ENCODE measurements around the gene ZFYVE28.

The ZFYVE28 gene

GRCh38 chr4:2333356-2333841, 85.0 kb downstream of the ZFYVE28 start:
- TF ChIP-seq REST (IDR thresholded peaks at IDR 0.05; ENCODE audit: insufficient read depth in 1 of 2, low read depth in 2 of 2, low read length in 2 of 2) (no peak), POLR2AphosphoS5 (IDR thresholded peaks at IDR 0.05; ENCODE audit: low read depth, low read length) (no peak)

- TF ChIP-seq REST (IDR thresholded peaks at IDR 0.05; ENCODE audit: insufficient read depth in 1 of 2, low read depth in 2 of 2, low read length in 2 of 2) (no peak), SIN3A (IDR thresholded peaks at IDR 0.05; ENCODE audit: borderline replicate concordance, insufficient read depth, low read length) (no peak), TAF1 (IDR thresholded peaks at IDR 0.05; ENCODE audit: borderline replicate concordance, insufficient read depth, low read length) (no peak), POLR2AphosphoS5 (IDR thresholded peaks at IDR 0.05; ENCODE audit: low read depth, low read length) (no peak), FOXP2 (optimal IDR thresholded peaks at IDR 0.05; ENCODE audit: borderline replicate concordance, extremely low read depth, extremely low read length, insufficient read depth) (no peak)
Measured at GRCh38 chr4:2332976-2333319, 85.5 kb downstream of the ZFYVE28 start.

- TF ChIP-seq TAF1 (IDR thresholded peaks at IDR 0.05; ENCODE audit: borderline replicate concordance, insufficient read depth, low read length), result no peak
- no peak for TF ChIP-seq REST (IDR thresholded peaks at IDR 0.05; ENCODE audit: insufficient read depth in 1 of 2, low read depth in 2 of 2, low read length in 2 of 2)
- TF ChIP-seq POLR2AphosphoS5 (IDR thresholded peaks at IDR 0.05; ENCODE audit: low read depth, low read length), result no peak
- TF ChIP-seq SIN3A (IDR thresholded peaks at IDR 0.05; ENCODE audit: borderline replicate concordance, insufficient read depth, low read length), result no peak
- TF ChIP-seq FOXP2 (optimal IDR thresholded peaks at IDR 0.05; ENCODE audit: borderline replicate concordance, extremely low read depth, extremely low read length, insufficient read depth), result no peak
Measured at GRCh38 chr4:2332201-2332975, 86.1 kb downstream of the ZFYVE28 start.

- TF ChIP-seq REST (IDR thresholded peaks at IDR 0.05; ENCODE audit: insufficient read depth in 1 of 2, low read depth in 2 of 2, low read length in 2 of 2) (no peak), POLR2AphosphoS5 (IDR thresholded peaks at IDR 0.05; ENCODE audit: low read depth, low read length) (no peak), FOXP2 (optimal IDR thresholded peaks at IDR 0.05; ENCODE audit: borderline replicate concordance, extremely low read depth, extremely low read length, insufficient read depth) (no peak), TAF1 (IDR thresholded peaks at IDR 0.05; ENCODE audit: borderline replicate concordance, insufficient read depth, low read length) (no peak), SIN3A (IDR thresholded peaks at IDR 0.05; ENCODE audit: borderline replicate concordance, insufficient read depth, low read length) (no peak)
Measured at GRCh38 chr4:2331519-2332200, 86.8 kb downstream of the ZFYVE28 start.
